Heart right ventricle (tissue), 16 donors: Measurements from ENCODE around the gene RPL10. TPM values are rescaled to one million over a fixed set of nuclear protein-coding genes. Genes with fewer than 3 reads are reported as not detected.

Experiments
- ATAC-seq, 8 donors: fragments of 200-7000 bp; cut with Tn5 transposase; one replicate each; pipeline ENCODE4 v1.9.1; 2020; ENCODE audit warnings: mild to moderate bottlenecking in 8 of 8, moderate library complexity in 8 of 8, moderate number of reproducible peaks in 1 of 8
- DNase-seq, 2 donors: peaks; one replicate each; pipeline ENCODE4 v3.0.0-alpha.2; 2020
- H3K27ac ChIP-seq, 10 donors: fragments of 200-600 bp; sonication (generic) in 2 of 10; one replicate each; pipeline versions ENCODE4 v1.5.0 to v1.8.0; 2020 to 2022; ENCODE audit warnings: mild to moderate bottlenecking in 3 of 10
- H3K27me3 ChIP-seq, 7 donors: fragments of 200-600 bp; one replicate each; pipeline ENCODE4 v1.8.0; 2021 to 2022; ENCODE audit warnings: mild to moderate bottlenecking in 2 of 7
- H3K36me3 ChIP-seq, 9 donors: fragments of 200-600 bp; sonication (generic) in 1 of 9; one replicate each; pipeline versions ENCODE4 v1.5.0 to v1.8.0; 2020 to 2022; ENCODE audit warnings: mild to moderate bottlenecking in 2 of 9
- H3K4me1 ChIP-seq, 9 donors: fragments of 200-600 bp; sonication (generic) in 1 of 9; one replicate each; pipeline versions ENCODE4 v1.5.0 to v1.8.0; 2020 to 2022; ENCODE audit warnings: mild to moderate bottlenecking in 4 of 9
- H3K4me3 ChIP-seq, 10 donors: fragments of 200-600 bp; sonication (generic) in 2 of 10; one replicate each; pipeline versions ENCODE4 v1.5.0 to v1.8.0; 2020 to 2022; ENCODE audit warnings: mild to moderate bottlenecking in 7 of 10, moderate library complexity in 2 of 10
- H3K9me3 ChIP-seq, 11 donors: fragments of 200-600 bp in 10 of 11; sonication (generic) in 2 of 11; one replicate each; pipeline versions ENCODE4 v1.5.0 to v1.8.0; 2013 to 2022; ENCODE audit warnings: mild to moderate bottlenecking in 2 of 11, control low read depth in 1 of 11, moderate library complexity in 1 of 11
- WGBS, 2 donors: extraction: QIAGEN DNeasy Blood & Tissue Kit; methylation state at CpG; one replicate each; pipeline ENCODE4 v1.1.7; 2013; ENCODE audit warnings: inconsistent platforms in 1 of 2; 5-methylcytosine and 5-hydroxymethylcytosine counted together
- intact Hi-C, 10 donors: fragments of 100-400 bp; cut with DNase I; formaldehyde crosslinking; loops; one replicate each; pipeline versions ENCODE4 v1.11.1 to v1.14.2; 2022
- polyA plus RNA-seq, 2 donors: library from polyadenylated mRNA; stranded (reverse); fragments of 200-250 nt; gene quantifications; one replicate each; pipeline ENCODE4 v1.2.3, GENCODE V29; 2013
- total RNA-seq, 10 donors: library from RNA; stranded (reverse); fragmentation: NEBNext Ultra II Directional in 3 of 10; extraction: Animal tissue kit (Norgen Biotek cat#: 25700) in 3 of 10; gene quantifications; one replicate each; pipeline versions ENCODE4 v1.2.1 to v1.2.4, GENCODE V29; 2021 to 2023
- TF ChIP-seq, protein P1 (sequence below), 9 donors: fragments of 200-600 bp; sonication (generic) in 2 of 9; IDR thresholded peaks; one replicate each; pipeline versions ENCODE4 v1.5.0 to v1.8.0; 2021 to 2022; ENCODE audit warnings: antibody characterized with exemption in 9 of 9, mild to moderate bottlenecking in 5 of 9, moderate library complexity in 1 of 9
- donor health status: Arrhythmogenic right ventricular cardiomyopathy.
- donor health status: ischemic (EF 13 %, LVEDD 7.1; RV severe dilation, severe dysfunction).
- donor health status: healthy with polysubstance abuse.
- donor health status: DM: no; HTN: yes; CAD: no.
- donor health status: DM: no; HTN: no; CAD: no.
- donor health status: ischemic (EF 25% LVEDD 6.9; RV normal size, moderate dysfunction).
- donor health status: ischemic (EF 25% LVEDD 5.7; RV mildly dilated, moderate dysfunction).
- donor health status: healthy.
- donor health status: DM: yes; HTN: yes; CAD: no.
- donor health status: Ischemic cardiomyopathy.
- donor health status: ischemic (EF 35%, LVEDD 5.7; RV mildly dilated, moderate dysfunction).
- donor health status: nonischemic (EF 11% LVEDD 7.7; RV severe dilation, severe dysfunction).
- donor health status: DM: yes; HTN: yes; CAD: no.
- donor health status: PGD.
- donor health status: ischemic (EF 29% LVEDD 5.4; RV normal size, mild dysfunction).
- donor health status: nonischemic (EF 23%, LVEDD 6.1; RV moderate dilation, normal function).

RPL10 gene
- total and polyA plus RNA-seq, 12 donors, result 1,543 to 7,085 (median 1,901) TPM

DNA sequence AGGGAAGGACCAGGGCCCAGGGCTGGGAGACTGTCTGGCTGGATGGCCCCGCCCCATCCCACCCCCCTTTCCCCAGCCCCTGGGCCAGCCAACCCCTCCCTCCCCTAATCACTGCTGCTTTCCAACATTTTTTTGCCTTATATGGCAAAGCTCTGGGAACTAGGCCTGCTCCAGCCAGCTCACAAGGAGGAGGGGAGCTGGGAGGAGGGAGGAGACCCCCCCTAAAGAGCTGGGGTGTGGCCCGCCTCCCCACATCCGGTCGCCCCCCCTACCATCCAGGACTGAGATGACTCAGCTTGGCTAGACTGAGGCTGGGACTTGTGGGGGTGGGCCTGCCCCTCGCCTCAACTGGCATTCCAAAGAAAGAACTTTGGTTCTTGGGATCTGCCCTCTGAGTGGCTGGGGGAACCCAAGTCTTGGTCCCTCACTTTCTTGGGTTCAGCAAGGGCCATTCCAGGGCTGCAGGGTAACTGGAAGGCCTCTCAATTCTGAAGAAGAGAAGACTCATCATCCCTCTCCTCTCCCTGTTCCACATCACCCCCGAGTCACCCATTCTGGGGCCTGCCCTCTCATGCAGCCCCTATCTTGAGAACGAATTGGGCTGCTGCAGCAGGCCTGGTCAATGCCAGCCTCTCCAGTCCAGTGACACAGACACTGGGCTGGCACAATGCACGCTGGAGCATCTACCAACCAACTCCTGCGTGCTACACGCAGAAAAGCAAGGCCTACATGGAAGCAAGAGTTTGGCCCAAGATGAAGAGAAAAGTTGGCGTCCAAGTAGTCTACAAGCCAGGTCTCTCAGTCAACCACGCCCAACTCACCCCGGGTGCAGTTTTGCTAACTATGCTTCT lies 28.5 kb upstream of the RPL10 start:
- intact Hi-C loops, result loop anchor here in 1 of 10 donors (2.0 kb wide), 1 partner anchor 45 kb away; no protein-coding TSS in a partner anchor
- peaks cover 0 to 37% (median 19%) of the 10 kb centered on the region in 9 donors for H3K36me3 ChIP-seq
- H3K4me1 ChIP-seq, result peaks cover 9 to 70% (median 51%) of the 10 kb centered on the region in 9 donors
- peak; percentile 47 to 74 (median 67) for ATAC-seq
- peaks cover 0 to 10% (median 0%) of the 10 kb centered on the region in 11 donors for H3K9me3 ChIP-seq
- H3K27me3 ChIP-seq, result no peaks in the 10 kb centered on the region
- TF ChIP-seq, protein P1, sequence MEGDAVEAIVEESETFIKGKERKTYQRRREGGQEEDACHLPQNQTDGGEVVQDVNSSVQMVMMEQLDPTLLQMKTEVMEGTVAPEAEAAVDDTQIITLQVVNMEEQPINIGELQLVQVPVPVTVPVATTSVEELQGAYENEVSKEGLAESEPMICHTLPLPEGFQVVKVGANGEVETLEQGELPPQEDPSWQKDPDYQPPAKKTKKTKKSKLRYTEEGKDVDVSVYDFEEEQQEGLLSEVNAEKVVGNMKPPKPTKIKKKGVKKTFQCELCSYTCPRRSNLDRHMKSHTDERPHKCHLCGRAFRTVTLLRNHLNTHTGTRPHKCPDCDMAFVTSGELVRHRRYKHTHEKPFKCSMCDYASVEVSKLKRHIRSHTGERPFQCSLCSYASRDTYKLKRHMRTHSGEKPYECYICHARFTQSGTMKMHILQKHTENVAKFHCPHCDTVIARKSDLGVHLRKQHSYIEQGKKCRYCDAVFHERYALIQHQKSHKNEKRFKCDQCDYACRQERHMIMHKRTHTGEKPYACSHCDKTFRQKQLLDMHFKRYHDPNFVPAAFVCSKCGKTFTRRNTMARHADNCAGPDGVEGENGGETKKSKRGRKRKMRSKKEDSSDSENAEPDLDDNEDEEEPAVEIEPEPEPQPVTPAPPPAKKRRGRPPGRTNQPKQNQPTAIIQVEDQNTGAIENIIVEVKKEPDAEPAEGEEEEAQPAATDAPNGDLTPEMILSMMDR (IDR thresholded peaks at IDR 0.05), result no peak
- peak overlapping the region; percentile 85 to 100 (median 97) for H3K27ac ChIP-seq
- H3K4me3 ChIP-seq, result peak overlapping the region; percentile 58 to 92 (median 86)
- WGBS, 2 donors, result 3 to 4% methylated on average over 12 to 13 of the region's 13 CpGs
- peak; percentile 77 to 87 for DNase-seq

DNA sequence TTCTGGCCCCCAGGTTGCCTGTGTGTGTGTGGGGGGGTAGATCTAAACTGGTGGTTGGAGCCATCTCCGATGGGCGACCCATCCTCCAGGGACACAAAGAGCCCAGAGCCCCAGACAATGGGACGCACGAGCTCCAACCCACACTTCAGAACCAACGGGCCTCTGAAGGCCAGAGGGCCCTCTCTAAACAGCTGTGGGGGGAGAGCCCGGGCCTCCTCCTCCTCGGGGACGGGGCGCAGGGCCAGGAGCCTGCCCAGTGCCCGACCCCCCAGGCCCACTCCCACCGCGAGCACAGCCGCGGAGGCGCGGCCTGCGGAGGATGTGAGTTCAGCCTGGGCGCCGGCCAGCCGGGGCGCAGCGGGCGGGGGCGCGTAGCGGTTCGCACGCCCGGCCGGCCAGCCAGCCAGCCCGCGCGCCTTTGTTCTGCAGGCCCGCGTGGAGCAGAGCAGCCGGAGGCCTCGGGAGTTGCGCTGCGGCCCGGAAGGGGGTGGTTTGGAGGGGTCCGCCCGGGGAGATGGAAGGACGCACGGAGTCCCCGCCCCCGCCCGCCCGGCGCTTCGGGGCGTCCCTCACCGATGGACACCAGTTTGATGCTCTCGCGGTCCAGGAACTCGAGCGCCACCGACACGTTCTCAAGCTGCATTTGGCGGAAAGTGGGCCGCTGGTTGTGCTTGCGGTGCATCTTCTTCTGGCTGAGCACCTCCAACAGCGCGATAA lies 27.7 kb upstream of the RPL10 start:
- H3K9me3 ChIP-seq, result peaks cover 0 to 10% (median 0%) of the 10 kb centered on the region in 11 donors
- peaks cover 0 to 29% (median 19%) of the 10 kb centered on the region in 9 donors for H3K36me3 ChIP-seq
- 0% methylated on average over 25 to 62 of the region's 63 CpGs for WGBS, 2 donors
- peaks cover 9 to 62% (median 55%) of the 10 kb centered on the region in 9 donors for H3K4me1 ChIP-seq
- peak overlapping the region; percentile 58 to 92 (median 86) for H3K4me3 ChIP-seq
- H3K27ac ChIP-seq, result peak overlapping the region; percentile 85 to 100 (median 97)
- intact Hi-C loops, result loop anchor here in 1 of 10 donors (2.0 kb wide), 1 partner anchor 46 kb away; no protein-coding TSS in a partner anchor
- no peaks in the 10 kb centered on the region for H3K27me3 ChIP-seq
- TF ChIP-seq, protein P1 (IDR thresholded peaks at IDR 0.05), result no peak
- peak in 3 of 8 donors; percentile 2 to 8 (median 4) for ATAC-seq
- peak in 1 of 2 donors; percentile 48 for DNase-seq

GRCh38 chrX:154371017-154371788 lies 27.0 kb upstream of the RPL10 start:
- peak; percentile 93 to 94 for DNase-seq
- peaks cover 0 to 21% (median 13%) of the 10 kb centered on the region in 9 donors for H3K36me3 ChIP-seq
- TF ChIP-seq, protein P1 (IDR thresholded peaks at IDR 0.05), result peak in 1 of 9 donors; percentile 12
- 0 to 1% methylated on average over 49 to 68 of the region's 77 CpGs for WGBS, 2 donors
- peaks cover 9 to 55% (median 49%) of the 10 kb centered on the region in 9 donors for H3K4me1 ChIP-seq
- H3K27ac ChIP-seq, result peak overlapping the region; percentile 85 to 100 (median 97)
- intact Hi-C loops, result loop anchor here in 1 of 10 donors (2.0 kb wide), 1 partner anchor 46 kb away; no protein-coding TSS in a partner anchor
- peak; percentile 56 to 73 (median 70) for ATAC-seq
- H3K4me3 ChIP-seq, result peak overlapping the region; percentile 58 to 92 (median 86)
- peaks cover 0 to 10% (median 0%) of the 10 kb centered on the region in 11 donors for H3K9me3 ChIP-seq
- no peaks in the 10 kb centered on the region for H3K27me3 ChIP-seq
